OCI-LY3 (cell line): ENCODE data around the gene EIF4H.
A peak's percentile ranks its signal among the peaks of the same experiment; 100 is the strongest.

ENCODE experiments used
- H2AFZ ChIP-seq: fragments of 200-600, 300-600 bp; shearing (Covaris generic); 2 replicates; pipeline ENCODE4 v1.6.0; 2014; ENCODE audit warnings: antibody characterized with exemption, low read depth, low read length
- H3K27ac ChIP-seq: fragments of 200-600, 300-600 bp; sonication (generic); 2 replicates; pipeline ENCODE4 v1.5.1; 2014; ENCODE audit warnings: mild to moderate bottlenecking, low read length, moderate library complexity, mixed read lengths
- H3K27me3 ChIP-seq: fragments of 200-600, 300-600 bp; sonication (generic); 2 replicates; pipeline ENCODE4 v1.6.1; 2014; ENCODE audit warnings: low read depth, low read length, mixed read lengths
- H3K36me3 ChIP-seq: fragments of 200-600, 300-600 bp; sonication (generic); replicated peaks from 2 replicates; pipeline ENCODE3; 2014; ENCODE audit warnings: low read depth, low read length, mixed read lengths
- H3K4me1 ChIP-seq: fragments of 300-600, 200-600 bp; sonication (generic); 2 replicates; pipeline ENCODE4 v1.6.1; 2014; ENCODE audit warnings: low read length, mixed read lengths
- H3K4me2 ChIP-seq: fragments of 200-600, 300-600 bp; sonication (generic); 2 replicates; pipeline ENCODE4 v1.6.1; 2014; ENCODE audit warnings: low read length, mixed read lengths
- H3K4me3 ChIP-seq: fragments of 300-600, 200-600 bp; sonication (generic); 2 replicates; pipeline ENCODE4 v1.5.1; 2014; ENCODE audit warnings: antibody characterized with exemption, mild to moderate bottlenecking, low read length, moderate library complexity
- H3K79me2 ChIP-seq: fragments of 300-600, 200-600 bp; shearing (Covaris generic); 2 replicates; pipeline ENCODE4 v1.6.1; 2014; ENCODE audit warnings: mild to moderate bottlenecking, low read length, mixed read lengths
- H3K9ac ChIP-seq: fragments of 300-600, 200-600 bp; shearing (Covaris generic); 2 replicates; pipeline ENCODE4 v1.6.0; 2014; ENCODE audit warnings: mild to moderate bottlenecking, low read length, moderate library complexity
- H3K9me3 ChIP-seq: fragments of 200-600, 300-600 bp; shearing (Covaris generic); 2 replicates; pipeline ENCODE4 v1.6.1; 2014; ENCODE audit warnings: low read length, mixed read lengths; ENCODE audit not compliant: insufficient read depth
- H4K20me1 ChIP-seq: fragments of 200-600, 300-600 bp; sonication (generic); 2 replicates; pipeline ENCODE4 v1.6.1; 2016; ENCODE audit warnings: low read length, mixed read lengths; ENCODE audit not compliant: insufficient read depth
- CTCF ChIP-seq: fragments of 200-600, 300-600 bp; sonication (generic); IDR thresholded peaks from 2 replicates; pipeline ENCODE4 v1.5.1; 2014; ENCODE audit warnings: antibody characterized with exemption, low read length, low read depth
- EZH2phosphoT487 ChIP-seq: fragments of 200-600 bp; shearing (Covaris generic); IDR thresholded peaks from 2 replicates; pipeline ENCODE4 v1.6.1; 2018; ENCODE audit warnings: antibody characterized with exemption, mixed run types, low read depth

EIF4H gene

GRCh38 chr7:74218343-74218698 lies 44.2 kb downstream of the EIF4H start:
- H4K20me1 ChIP-seq = peaks cover 3% of the 10 kb centered on the region; the same call in 1 of the 2 replicates
- peaks cover 53% of the 10 kb centered on the region for H3K4me1 ChIP-seq
- peak overlapping the region; percentile 73; the same call in 1 of the 2 replicates for H3K9ac ChIP-seq
- peak overlapping the region; percentile 96 for H3K27ac ChIP-seq
- H3K36me3 ChIP-seq = peaks cover 64% of the 10 kb centered on the region
- H3K79me2 ChIP-seq = peaks cover 47% of the 10 kb centered on the region
- no peak overlapping the region for H2AFZ ChIP-seq
- H3K4me3 ChIP-seq = no peak overlapping the region
- TF ChIP-seq CTCF = no peak
- TF ChIP-seq EZH2phosphoT487 = no peak
- no peaks in the 10 kb centered on the region for H3K27me3 ChIP-seq
- H3K9me3 ChIP-seq = no peaks in the 10 kb centered on the region
- H3K4me2 ChIP-seq = no peak overlapping the region

GRCh38 chr7:74219416-74219815 lies 45.3 kb downstream of the EIF4H start:
- no peak overlapping the region for H2AFZ ChIP-seq
- H4K20me1 ChIP-seq = peaks cover 3% of the 10 kb centered on the region; the same call in 1 of the 2 replicates
- H3K79me2 ChIP-seq = peaks cover 41% of the 10 kb centered on the region
- no peak overlapping the region for H3K4me2 ChIP-seq
- no peaks in the 10 kb centered on the region for H3K27me3 ChIP-seq
- no peak overlapping the region for H3K9ac ChIP-seq
- TF ChIP-seq EZH2phosphoT487 = no peak
- TF ChIP-seq CTCF = no peak
- peak overlapping the region; percentile 40; the same call in 1 of the 2 replicates for H3K27ac ChIP-seq
- H3K4me3 ChIP-seq = no peak overlapping the region
- H3K9me3 ChIP-seq = no peaks in the 10 kb centered on the region
- peaks cover 70% of the 10 kb centered on the region for H3K36me3 ChIP-seq
- H3K4me1 ChIP-seq = peaks cover 52% of the 10 kb centered on the region

GRCh38 chr7:74220229-74220628 lies 46.1 kb downstream of the EIF4H start:
- Histone ChIP-seq H3K4me1 (peaks cover 46% of the 10 kb centered on the region), H3K4me2 (no peak overlapping the region)

GRCh38 chr7:74221713-74222112 lies 47.6 kb downstream of the EIF4H start:
- Histone ChIP-seq H3K4me3 (no peak overlapping the region), H3K27ac (no peak overlapping the region), H3K79me2 (peaks cover 23% of the 10 kb centered on the region), H3K27me3 (no peaks in the 10 kb centered on the region), H2AFZ (no peak overlapping the region), H3K9ac (no peak overlapping the region), H3K4me1 (peaks cover 32% of the 10 kb centered on the region), H3K9me3 (no peaks in the 10 kb centered on the region), H3K36me3 (peaks cover 75% of the 10 kb centered on the region), H4K20me1 (no peaks in the 10 kb centered on the region; the same call in 1 of the 2 replicates), H3K4me2 (no peak overlapping the region)
- TF ChIP-seq CTCF (no peak), EZH2phosphoT487 (no peak)

More at GRCh38 chr7:74220229-74220628, 46.1 kb downstream of the EIF4H start:
- Histone ChIP-seq H4K20me1 (peaks cover under 1% of the 10 kb centered on the region; the same call in 1 of the 2 replicates), H3K9me3 (no peaks in the 10 kb centered on the region), H3K9ac (no peak overlapping the region), H3K27ac (peak overlapping the region; percentile 40), H3K36me3 (peaks cover 72% of the 10 kb centered on the region), H3K79me2 (peaks cover 35% of the 10 kb centered on the region), H3K27me3 (no peaks in the 10 kb centered on the region), H2AFZ (no peak overlapping the region), H3K4me3 (no peak overlapping the region)
- TF ChIP-seq CTCF (no peak), EZH2phosphoT487 (no peak)
